PC-3 (cell line): ENCODE data around the gene ABCB8. TPM values are rescaled to one million over a fixed set of nuclear protein-coding genes. Genes with fewer than 3 reads are reported as not detected.

Source experiments
- ATAC-seq: fragments of 200-7000 bp; cut with Tn5 transposase; 2 replicates; pipeline ENCODE4 v1.9.1; 2020; ENCODE audit warnings: mild to moderate bottlenecking, moderate library complexity
- BruUV-seq: library from RNA; stranded (reverse); fragments of 400-500 nt; replicated peaks from 2 replicates; lab custom pipeline; 2021; lab: Mats Ljungman, UMichigan
- CTCF ChIA-PET: fragments of 300-600 bp; sonication (Branson Sonifier 250); formaldehyde crosslinking; loops from one replicate; lab custom pipeline; 2022; ENCODE audit warnings: antibody characterized with exemption; lab: Charles Lee
- POLR2A ChIA-PET: fragments of 300-600 bp; sonication (Branson Sonifier 250); formaldehyde crosslinking; loops from one replicate; lab custom pipeline; 2022; ENCODE audit warnings: antibody characterized with exemption; ENCODE audit not compliant: unreplicated experiment; lab: Charles Lee
- DNase-seq: peaks from one replicate; pipeline ENCODE4 v3.0.0-alpha.2; 2015
- H2AFZ ChIP-seq: fragments of 300-600 bp; sonication (generic); 2 replicates; pipeline ENCODE4 v1.6.0; 2016; ENCODE audit warnings: antibody characterized with exemption, low read length
- H3F3A ChIP-seq: fragments of 300-600 bp; sonication (generic); one replicate; pipeline ENCODE4 v1.6.0; 2017; ENCODE audit warnings: antibody characterized with exemption, low read length, control low read depth, mild to moderate bottlenecking; ENCODE audit not compliant: unreplicated experiment
- H3K27ac ChIP-seq: fragments of 300-600 bp; sonication (generic); 2 replicates; pipeline ENCODE4 v1.5.1; 2016; ENCODE audit warnings: mild to moderate bottlenecking, low read length
- H3K27me3 ChIP-seq: fragments of 300-600 bp; sonication (generic); 2 replicates; pipeline ENCODE4 v1.6.1; 2016; ENCODE audit warnings: low read length, mixed read lengths
- H3K36me3 ChIP-seq: fragments of 300-600 bp; sonication (generic); 2 replicates; pipeline ENCODE4 v1.6.1; 2016; ENCODE audit warnings: low read depth, mixed run types, low read length, mixed read lengths
- H3K4me1 ChIP-seq: fragments of 300-600 bp; sonication (generic); 2 replicates; pipeline ENCODE4 v1.5.1; 2016; ENCODE audit warnings: low read length; ENCODE audit not compliant: insufficient read depth
- H3K4me2 ChIP-seq: fragments of 300-600 bp; sonication (generic); 2 replicates; pipeline ENCODE4 v1.6.0; 2016; ENCODE audit warnings: low read length
- H3K4me3 ChIP-seq: fragments of 300-600 bp; sonication (generic); 2 replicates; pipeline ENCODE4 v1.5.1; 2016; ENCODE audit warnings: mild to moderate bottlenecking, low read length, mixed read lengths
- H3K79me2 ChIP-seq: fragments of 300-600 bp; sonication (generic); 2 replicates; pipeline ENCODE4 v1.6.1; 2017; ENCODE audit warnings: low read length, mixed read lengths
- H3K9ac ChIP-seq: fragments of 300-600 bp; sonication (generic); 2 replicates; pipeline ENCODE4 v1.6.0; 2016; ENCODE audit warnings: mild to moderate bottlenecking, low read length
- H3K9me2 ChIP-seq: fragments of 300-600 bp; sonication (generic); replicated peaks from 2 replicates; pipeline ENCODE4 v1.6.1; 2016; ENCODE audit warnings: mixed run types, low read length, mixed read lengths
- H3K9me3 ChIP-seq: fragments of 300-600 bp; sonication (generic); 2 replicates; pipeline ENCODE4 v1.6.1; 2016; ENCODE audit warnings: low read length, mixed read lengths
- H4K20me1 ChIP-seq: fragments of 300-600 bp; sonication (generic); 2 replicates; pipeline ENCODE4 v1.6.1; 2016; ENCODE audit warnings: low read length, mixed read lengths
- EZH2 ChIP-seq: fragments of 300-600 bp; sonication (generic); IDR thresholded peaks from one replicate; pipeline ENCODE4 v1.6.1; 2017; ENCODE audit warnings: antibody characterized with exemption, mild to moderate bottlenecking, low read length; ENCODE audit not compliant: unreplicated experiment
- EZH2phosphoT487 ChIP-seq: fragments of 300-600 bp; sonication (generic); IDR thresholded peaks from 2 replicates; pipeline ENCODE4 v1.6.1; 2018; ENCODE audit warnings: mild to moderate bottlenecking, antibody characterized with exemption, low read length, borderline replicate concordance
- intact Hi-C: fragments of 100-400 bp; cut with micrococcal nuclease; formaldehyde crosslinking; loops from 2 replicates; pipeline ENCODE4 v1.9.0; 2023
- total RNA-seq: library from RNA; depleted of rRNA; stranded (reverse); fragments of >200 nt; gene quantifications from 2 replicates; pipeline ENCODE4 v1.2.3, GENCODE V29; 2014
- TF ChIP-seq, protein P1 (sequence below): fragments of 300-600 bp; sonication (generic); conservative IDR thresholded peaks from 2 replicates; pipeline ENCODE4 v1.5.1; 2017; ENCODE audit warnings: antibody characterized with exemption, low read depth, mild to moderate bottlenecking, low read length

The ABCB8 gene
- total RNA-seq, 1 experiment from 2014 or later = 58.4 TPM

DNA sequence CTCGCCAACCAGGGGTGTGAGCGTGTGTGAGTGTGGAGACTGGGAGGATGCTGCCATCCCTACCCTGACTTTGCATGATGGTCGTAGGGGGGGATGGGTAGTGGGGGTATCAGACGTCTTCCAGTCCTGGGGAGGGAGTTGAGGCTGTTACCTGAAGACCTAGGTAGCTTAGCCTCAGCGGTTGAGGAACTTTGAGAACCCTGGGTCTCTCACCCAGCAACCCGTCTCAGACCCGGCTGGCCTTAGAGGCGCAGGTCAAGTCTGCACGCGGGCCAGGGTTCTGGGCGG is 33.8 kb downstream of the ABCB8 start:
- ChIA-PET POLR2A (interaction anchor here (1.2 kb wide), 1 partner anchor 18 kb away, joined by 15 read pairs; the partner anchor contains the start of gene FASTK), CTCF (interaction anchor here (1.1 to 1.3 kb wide), 2 partner anchors 49 to 51 kb away, joined by 5 to 10 read pairs; no protein-coding TSS in a partner anchor)
- H4K20me1 ChIP-seq = no peaks in the 10 kb centered on the region
- H3K4me1 ChIP-seq = peaks cover 42% of the 10 kb centered on the region
- H3K9me3 ChIP-seq = no peaks in the 10 kb centered on the region
- intact Hi-C loops = no loop called here
- BruUV-seq = no TSS peak
- H3K9me2 ChIP-seq = no peaks in the 10 kb centered on the region
- H2AFZ ChIP-seq = no peak overlapping the region
- DNase-seq (no peak), ATAC-seq (no peak)
- H3K79me2 ChIP-seq = peaks cover 39% of the 10 kb centered on the region
- peak overlapping the region; percentile 99 for H3K4me2 ChIP-seq
- peak overlapping the region; percentile 86 for H3K4me3 ChIP-seq
- no peaks in the 10 kb centered on the region for H3F3A ChIP-seq
- peaks cover 17% of the 10 kb centered on the region for H3K36me3 ChIP-seq
- TF ChIP-seq, protein P1, sequence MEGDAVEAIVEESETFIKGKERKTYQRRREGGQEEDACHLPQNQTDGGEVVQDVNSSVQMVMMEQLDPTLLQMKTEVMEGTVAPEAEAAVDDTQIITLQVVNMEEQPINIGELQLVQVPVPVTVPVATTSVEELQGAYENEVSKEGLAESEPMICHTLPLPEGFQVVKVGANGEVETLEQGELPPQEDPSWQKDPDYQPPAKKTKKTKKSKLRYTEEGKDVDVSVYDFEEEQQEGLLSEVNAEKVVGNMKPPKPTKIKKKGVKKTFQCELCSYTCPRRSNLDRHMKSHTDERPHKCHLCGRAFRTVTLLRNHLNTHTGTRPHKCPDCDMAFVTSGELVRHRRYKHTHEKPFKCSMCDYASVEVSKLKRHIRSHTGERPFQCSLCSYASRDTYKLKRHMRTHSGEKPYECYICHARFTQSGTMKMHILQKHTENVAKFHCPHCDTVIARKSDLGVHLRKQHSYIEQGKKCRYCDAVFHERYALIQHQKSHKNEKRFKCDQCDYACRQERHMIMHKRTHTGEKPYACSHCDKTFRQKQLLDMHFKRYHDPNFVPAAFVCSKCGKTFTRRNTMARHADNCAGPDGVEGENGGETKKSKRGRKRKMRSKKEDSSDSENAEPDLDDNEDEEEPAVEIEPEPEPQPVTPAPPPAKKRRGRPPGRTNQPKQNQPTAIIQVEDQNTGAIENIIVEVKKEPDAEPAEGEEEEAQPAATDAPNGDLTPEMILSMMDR = no peak
- TF ChIP-seq EZH2 (no peak), EZH2phosphoT487 (no peak)
- H3K9ac ChIP-seq = peak overlapping the region; percentile 89; the same call in 1 of the 2 replicates
- H3K27ac ChIP-seq = peak overlapping the region; percentile 97
- no peaks in the 10 kb centered on the region for H3K27me3 ChIP-seq

DNA sequence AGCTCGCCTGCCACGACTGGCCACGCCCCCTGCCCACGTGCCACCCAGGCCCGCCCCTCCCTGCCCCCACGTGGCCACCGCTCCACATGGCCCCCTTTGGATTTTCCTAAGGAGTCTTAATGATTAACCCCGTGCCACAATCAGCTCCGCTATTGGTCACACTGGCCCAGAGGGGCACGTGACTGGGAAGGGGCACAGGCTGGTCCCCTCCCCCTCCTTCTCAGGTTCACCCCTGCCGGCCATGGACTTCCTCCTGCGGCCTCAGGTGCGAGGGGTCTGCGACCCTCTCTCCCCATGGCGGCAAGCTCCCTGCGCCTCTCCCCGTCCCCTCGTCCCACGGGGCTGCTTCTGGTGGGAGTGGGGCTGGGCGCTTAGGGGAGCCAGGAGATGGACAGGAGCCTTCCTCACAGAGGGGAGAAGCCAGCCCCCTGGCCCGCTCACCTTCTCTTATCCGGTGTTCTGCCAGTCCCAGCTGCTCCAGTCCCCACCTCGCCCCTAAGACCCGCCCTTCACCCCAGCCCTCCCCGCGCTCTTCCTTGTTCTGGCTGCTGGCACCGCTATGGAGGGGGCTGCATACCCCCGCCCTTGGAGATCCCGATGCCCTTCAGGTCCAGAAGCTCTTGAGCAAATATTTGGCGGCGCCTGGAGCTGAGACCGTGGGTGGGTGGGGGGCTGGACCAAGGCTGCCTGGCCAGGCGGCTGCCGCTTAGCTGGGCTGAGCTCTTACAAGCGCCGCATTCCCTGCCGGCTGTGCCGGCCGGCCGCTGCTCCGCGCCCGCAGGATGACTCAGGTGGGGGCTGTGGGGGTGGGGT is 34.4 kb downstream of the ABCB8 start:
- CTCF ChIA-PET = interaction anchor here (0.8 to 1.3 kb wide), 4 partner anchors 44 to 51 kb away, joined by 4 to 10 read pairs (median 5); no protein-coding TSS in a partner anchor
- H3K9me3 ChIP-seq = no peaks in the 10 kb centered on the region
- intact Hi-C loops = loop anchor here (1.0 kb wide), 1 partner anchor 18 kb away; the partner anchor contains the start of gene FASTK
- no peaks in the 10 kb centered on the region for H4K20me1 ChIP-seq
- peak overlapping the region; percentile 99 for H3K4me2 ChIP-seq
- H3K9me2 ChIP-seq = no peaks in the 10 kb centered on the region
- H3K27me3 ChIP-seq = no peaks in the 10 kb centered on the region
- peak; percentile 67 for DNase-seq
- peaks cover 40% of the 10 kb centered on the region for H3K4me1 ChIP-seq
- peak; percentile 33 for ATAC-seq
- POLR2A ChIA-PET = interaction anchor here (0.6 to 1.2 kb wide), 6 partner anchors 14 to 457 kb away, joined by 4 to 23 read pairs (median 6); partner anchors contain the start of genes ASIC3, FASTK, RHEB and TMUB1
- TF ChIP-seq EZH2phosphoT487 = no peak
- TF ChIP-seq, protein P1 = no peak
- TF ChIP-seq EZH2 = no peak
- H3K9ac ChIP-seq = peak overlapping the region; percentile 89
- H3K36me3 ChIP-seq = peaks cover 21% of the 10 kb centered on the region
- no TSS peak for BruUV-seq
- H3F3A ChIP-seq = no peaks in the 10 kb centered on the region
- H3K4me3 ChIP-seq = peak overlapping the region; percentile 86
- peak overlapping the region; percentile 73 for H2AFZ ChIP-seq
- peak overlapping the region; percentile 97 for H3K27ac ChIP-seq
- peaks cover 39% of the 10 kb centered on the region for H3K79me2 ChIP-seq
